HCT116 (cell line): ENCODE data around the gene NDUFV3. TPM values are rescaled to one million over a fixed set of nuclear protein-coding genes. Genes with fewer than 3 reads are reported as not detected.
"Not testable (repeated sequence)": the region's sequence is repeated elsewhere in the genome, so short reads cannot be mapped to it uniquely, and the experiment has no call there.

Source experiments
- ATAC-seq: fragments of 200-7000 bp; cut with Tn5 transposase; 2 replicates; pipeline ENCODE4 v1.9.1; 2020; ENCODE audit warnings: mild to moderate bottlenecking, moderate library complexity
- BruUV-seq: library from RNA; stranded (reverse); fragments of 400-500 nt; replicated peaks from 2 replicates; lab custom pipeline; 2021; lab: Mats Ljungman, UMichigan
- CTCF ChIA-PET: fragments of 300-600 bp; sonication (Branson Sonifier 250); formaldehyde crosslinking; loops from one replicate; lab custom pipeline; 2021; ENCODE audit warnings: antibody characterized with exemption; lab: Charles Lee
- POLR2A ChIA-PET: fragments of 300-600, 350-600 bp; sonication (Branson Sonifier 250); formaldehyde crosslinking; loops from one replicate; lab custom pipeline; 2021; ENCODE audit warnings: antibody characterized with exemption; lab: Charles Lee
- RAD21 ChIA-PET, 2 experiments: fragments of 300-600 bp; sonication (Branson Sonifier 250); formaldehyde crosslinking; loops; one replicate each; lab custom pipeline; 2023; ENCODE audit warnings: low total read pairs in 2 of 2; ENCODE audit not compliant: uncharacterized antibody in 2 of 2, unreplicated experiment in 2 of 2, low non-redundant PET in 1 of 2; lab: Charles Lee
- DNase-seq: peaks from one replicate; pipeline ENCODE4 v3.0.0-alpha.2; 2010; ENCODE audit warnings: low read depth, low spot score
- H2AFZ ChIP-seq: fragments of 200-600 bp; shearing (Covaris generic), sonication (generic); 2 replicates; pipeline ENCODE4 v1.6.1; 2017; ENCODE audit warnings: low read depth, mixed run types, mixed read lengths, antibody characterized with exemption, low read length; ENCODE audit not compliant: poor library complexity, severe bottlenecking
- H3K27ac ChIP-seq: 2 replicates; pipeline ENCODE4 v1.5.1; 2012; ENCODE audit warnings: low read depth, low read length
- H3K27me3 ChIP-seq: fragments of 200-600 bp; sonication (generic); 2 replicates; pipeline ENCODE4 v1.6.1; 2016; ENCODE audit warnings: mixed run types, low read length, mixed read lengths; ENCODE audit not compliant: insufficient read depth
- H3K36me3 ChIP-seq, 2 experiments: fragments of 200-500 bp in 1 of 2; fragments of 200-600 bp in 1 of 2; sonication (Bioruptor generic) in 1 of 2; sonication (generic) in 1 of 2; 2 replicates each; pipeline versions ENCODE4 v1.5.1 to v1.6.1; 2014 to 2016; ENCODE audit warnings: low read length in 2 of 2, inconsistent platforms in 1 of 2, mixed read lengths in 1 of 2, mixed run types in 1 of 2; ENCODE audit not compliant: insufficient read depth in 2 of 2, control insufficient read depth in 1 of 2
- H3K4me1 ChIP-seq, 2 experiments: fragments of 200-600 bp in 1 of 2; sonication (generic) in 1 of 2; 2 replicates each; pipeline versions ENCODE4 v1.5.1 to v1.6.1; 2012 to 2017; ENCODE audit warnings: low read length in 2 of 2, inconsistent platforms in 1 of 2, mild to moderate bottlenecking in 1 of 2, mixed read lengths in 1 of 2, mixed run types in 1 of 2, moderate library complexity in 1 of 2; ENCODE audit not compliant: insufficient read depth in 2 of 2, control insufficient read depth in 1 of 2
- H3K4me2 ChIP-seq: fragments of 200-600 bp; sonication (generic); 2 replicates; pipeline ENCODE4 v1.6.1; 2017; ENCODE audit warnings: mixed run types, low read length, mixed read lengths
- H3K4me3 ChIP-seq, 2 experiments: fragments of 200-600 bp in 1 of 2; sonication (generic) in 1 of 2; replicated peaks in 1 of 2; 2 replicates each; pipeline ENCODE4 v1.5.1; 2011 to 2016; ENCODE audit warnings: low read length in 2 of 2, control low read depth in 1 of 2, low read depth in 1 of 2, mild to moderate bottlenecking in 1 of 2, mixed read lengths in 1 of 2, mixed run types in 1 of 2
- H3K79me2 ChIP-seq: fragments of 200-600 bp; sonication (generic); 2 replicates; pipeline ENCODE4 v1.6.1; 2017; ENCODE audit warnings: mild to moderate bottlenecking, mixed run types, low read length, moderate library complexity, mixed read lengths; ENCODE audit not compliant: insufficient read depth
- H3K9ac ChIP-seq: fragments of 200-600 bp; sonication (generic); 2 replicates; pipeline ENCODE4 v1.6.1; 2016; ENCODE audit warnings: low read length, mixed read lengths
- H3K9me2 ChIP-seq: fragments of 200-600 bp; sonication (generic), shearing (Covaris generic); 2 replicates; pipeline ENCODE4 v1.6.1; 2017; ENCODE audit warnings: mixed run types, mild to moderate bottlenecking, moderate library complexity; ENCODE audit not compliant: insufficient read depth
- H3K9me3 ChIP-seq, 2 experiments: fragments of 200-500 bp in 1 of 2; fragments of 200-600 bp in 1 of 2; sonication (Bioruptor generic) in 1 of 2; sonication (generic) in 1 of 2; 2 replicates each; pipeline ENCODE4 v1.6.1; 2014 to 2017; ENCODE audit warnings: low read length in 2 of 2, mixed read lengths in 2 of 2, inconsistent platforms in 1 of 2, low read depth in 1 of 2, mild to moderate bottlenecking in 1 of 2, mixed run types in 1 of 2, moderate library complexity in 1 of 2; ENCODE audit not compliant: control insufficient read depth in 1 of 2, insufficient read depth in 1 of 2
- H4K20me1 ChIP-seq: fragments of 200-600 bp; sonication (generic), shearing (Covaris generic); 2 replicates; pipeline ENCODE4 v1.6.1; 2017; ENCODE audit warnings: mixed run types, mild to moderate bottlenecking, moderate library complexity; ENCODE audit not compliant: insufficient read depth
- intact Hi-C: fragments of 100-400 bp; cut with micrococcal nuclease; formaldehyde crosslinking; loops from 2 replicates; pipeline ENCODE4 v1.10.0; 2022
- total RNA-seq: library from RNA; stranded (reverse); gene quantifications from one replicate; pipeline ENCODE4 v1.2.1, GENCODE V29; 2021; ENCODE audit not compliant: unreplicated experiment

Gene NDUFV3
- total RNA-seq, 1 experiment from 2014 or later = 35.2 TPM

- H2AFZ ChIP-seq, H3K9ac ChIP-seq, H3K27ac ChIP-seq, H4K20me1 ChIP-seq, POLR2A ChIA-PET, RAD21 ChIA-PET, H3K9me3 ChIP-seq, H3K27me3 ChIP-seq, H3K9me2 ChIP-seq, DNase-seq, H3K79me2 ChIP-seq, ATAC-seq, intact Hi-C loops, H3K36me3 ChIP-seq, BruUV-seq, H3K4me2 ChIP-seq, H3K4me3 ChIP-seq, CTCF ChIA-PET, H3K4me1 ChIP-seq: not testable (repeated sequence)
These were observed 40.2 kb downstream of the NDUFV3 start for GRCh38 chr21:42933137-42933970.

GRCh38 chr21:42933973-42934372 is 40.9 kb downstream of the NDUFV3 start:
- H3K9ac ChIP-seq, H3K9me3 ChIP-seq, ATAC-seq, H2AFZ ChIP-seq, H3K36me3 ChIP-seq, H3K4me2 ChIP-seq, H3K4me3 ChIP-seq, H3K4me1 ChIP-seq, DNase-seq, intact Hi-C loops, H4K20me1 ChIP-seq, H3K9me2 ChIP-seq, CTCF ChIA-PET, RAD21 ChIA-PET, H3K27ac ChIP-seq, BruUV-seq, POLR2A ChIA-PET, H3K27me3 ChIP-seq, H3K79me2 ChIP-seq: not testable (repeated sequence)

GRCh38 chr21:42936360-42936759 is 43.3 kb downstream of the NDUFV3 start:
- H3K27ac ChIP-seq, RAD21 ChIA-PET, H4K20me1 ChIP-seq, H3K4me2 ChIP-seq, H3K79me2 ChIP-seq, CTCF ChIA-PET, BruUV-seq, H2AFZ ChIP-seq, POLR2A ChIA-PET, ATAC-seq, H3K9ac ChIP-seq, H3K36me3 ChIP-seq, DNase-seq, intact Hi-C loops, H3K4me3 ChIP-seq, H3K9me2 ChIP-seq, H3K27me3 ChIP-seq, H3K9me3 ChIP-seq, H3K4me1 ChIP-seq: not testable (repeated sequence)

GRCh38 chr21:42937034-42937940 is 44.2 kb downstream of the NDUFV3 start:
- not testable (repeated sequence) for BruUV-seq

More at GRCh38 chr21:42937034-42937940, 44.2 kb downstream of the NDUFV3 start:
- H3K9me3 ChIP-seq, H3K27ac ChIP-seq, intact Hi-C loops, H3K9me2 ChIP-seq, DNase-seq, H2AFZ ChIP-seq, H3K4me2 ChIP-seq, H3K79me2 ChIP-seq, H3K4me1 ChIP-seq, H3K9ac ChIP-seq, ATAC-seq, RAD21 ChIA-PET, H3K27me3 ChIP-seq, H4K20me1 ChIP-seq, CTCF ChIA-PET, H3K36me3 ChIP-seq, H3K4me3 ChIP-seq, POLR2A ChIA-PET: not testable (repeated sequence)
